H1 (cell line): ENCODE results near the gene ZBTB20. TPM values are rescaled to one million over a fixed set of nuclear protein-coding genes. Genes with fewer than 3 reads are reported as not detected.

Source experiments
- CTCF ChIA-PET: fragments of 300-600 bp; sonication (Branson Sonifier 250); formaldehyde crosslinking; loops from one replicate; lab custom pipeline; 2021; ENCODE audit not compliant: partially characterized antibody; lab: Charles Lee
- POLR2A ChIA-PET: fragments of 300-600 bp; sonication (Branson Sonifier 250); formaldehyde crosslinking; loops from one replicate; lab custom pipeline; 2021; ENCODE audit warnings: inconsistent platforms; ENCODE audit not compliant: partially characterized antibody; lab: Charles Lee
- DNase-seq, 2 experiments: peaks; one replicate each; pipeline versions ENCODE4 v3.0.0 to v3.0.0-alpha.2; 2010 to 2022; ENCODE audit warnings: low spot score in 2 of 2, low read depth in 1 of 2, mixed read lengths in 1 of 2
- FAIRE-seq: peaks from 2 replicates; lab custom pipeline; 2011; peaks lifted over from hg19 to GRCh38; lab: Jason Lieb, UNC
- H2AFZ ChIP-seq: 2 replicates; pipeline ENCODE4 v1.8.1; 2012; ENCODE audit warnings: low read length, inconsistent platforms
- H2AK5ac ChIP-seq: 2 replicates; pipeline ENCODE4 v1.6.1; 2013; ENCODE audit warnings: low read depth, low read length
- H2BK120ac ChIP-seq: replicated peaks from 2 replicates; pipeline ENCODE3; 2013; ENCODE audit warnings: low read depth, low read length, inconsistent platforms
- H2BK12ac ChIP-seq: 2 replicates; pipeline ENCODE4 v1.6.1; 2013; ENCODE audit warnings: low read depth, low read length
- H2BK15ac ChIP-seq: 2 replicates; pipeline ENCODE4 v1.6.1; 2013; ENCODE audit warnings: low read length
- H2BK20ac ChIP-seq: 2 replicates; pipeline ENCODE4 v1.6.1; 2013; ENCODE audit warnings: low read length
- H2BK5ac ChIP-seq: 2 replicates; pipeline ENCODE4 v1.6.1; 2013; ENCODE audit warnings: low read depth, low read length
- H3K14ac ChIP-seq: 2 replicates; pipeline ENCODE4 v1.6.1; 2013; ENCODE audit warnings: inconsistent platforms; ENCODE audit not compliant: insufficient read length
- H3K18ac ChIP-seq: 2 replicates; pipeline ENCODE4 v1.6.1; 2013; ENCODE audit warnings: low read length; ENCODE audit errors: extremely low read depth
- H3K23ac ChIP-seq: 2 replicates; pipeline ENCODE4 v1.6.1; 2013; ENCODE audit warnings: inconsistent platforms; ENCODE audit not compliant: insufficient read length
- H3K23me2 ChIP-seq: 2 replicates; pipeline ENCODE4 v1.6.1; 2013; ENCODE audit warnings: low read depth, low read length
- H3K27ac ChIP-seq: 2 replicates; pipeline ENCODE4 v1.6.1; 2011; ENCODE audit warnings: low read depth, low read length, inconsistent platforms
- H3K27me3 ChIP-seq, 4 experiments: replicated peaks in 1 of 4; 1 replicate in 1 of 4; 2 replicates in 3 of 4; pipeline versions ENCODE4 v1.6.1 to v1.8.1; 2011 to 2013; ENCODE audit warnings: low read length in 3 of 4, mild to moderate bottlenecking in 3 of 4, inconsistent platforms in 2 of 4, mixed read lengths in 2 of 4, moderate library complexity in 1 of 4; ENCODE audit not compliant: control insufficient read depth in 3 of 4, insufficient read depth in 3 of 4; ENCODE audit errors: extremely low read depth in 1 of 4
- H3K36me3 ChIP-seq, 4 experiments: 2 replicates each; pipeline versions ENCODE4 v1.6.1 to v1.8.1; 2011 to 2013; ENCODE audit warnings: mild to moderate bottlenecking in 4 of 4, low read length in 3 of 4, moderate library complexity in 2 of 4, control low read depth in 1 of 4, inconsistent platforms in 1 of 4; ENCODE audit not compliant: insufficient read depth in 4 of 4, control insufficient read depth in 2 of 4
- H3K4ac ChIP-seq: replicated peaks from 2 replicates; pipeline ENCODE3; 2013; ENCODE audit warnings: low read length, low read depth, mixed read lengths, inconsistent platforms; ENCODE audit not compliant: insufficient read length
- H3K4me1 ChIP-seq, 4 experiments: replicated peaks in 1 of 4; 1 replicate in 1 of 4; 2 replicates in 3 of 4; pipeline versions ENCODE4 v1.6.1 to v1.8.1; 2011 to 2013; ENCODE audit warnings: low read length in 3 of 4, inconsistent platforms in 2 of 4, mixed read lengths in 1 of 4; ENCODE audit not compliant: insufficient read depth in 4 of 4, control insufficient read depth in 3 of 4
- H3K4me2 ChIP-seq, 2 experiments: 2 replicates each; pipeline versions ENCODE4 v1.6.1 to v1.8.1; 2011 to 2013; ENCODE audit warnings: low read depth in 2 of 2, low read length in 2 of 2, control low read depth in 1 of 2, inconsistent platforms in 1 of 2, mild to moderate bottlenecking in 1 of 2; ENCODE audit not compliant: insufficient read depth in 1 of 2
- H3K4me3 ChIP-seq, 4 experiments: fragments of 200-600, 300-600 bp in 1 of 4; sonication (generic), shearing (Covaris generic), sonication (Bioruptor Twin) in 1 of 4; 2 replicates each; pipeline versions ENCODE4 v1.5.1 to v1.8.1; 2011 to 2016; ENCODE audit warnings: low read length in 4 of 4, low read depth in 3 of 4, control low read depth in 2 of 4, inconsistent platforms in 2 of 4, mild to moderate bottlenecking in 2 of 4, mixed read lengths in 1 of 4, moderate library complexity in 1 of 4; ENCODE audit not compliant: insufficient read depth in 2 of 4; ENCODE audit errors: extremely low read depth in 1 of 4
- H3K56ac ChIP-seq: replicated peaks from 2 replicates; pipeline ENCODE3; 2013; ENCODE audit warnings: low read depth, mild to moderate bottlenecking, mixed read lengths, low read length, inconsistent platforms; ENCODE audit not compliant: insufficient read length
- H3K79me1 ChIP-seq: 2 replicates; pipeline ENCODE4 v1.6.1; 2013; ENCODE audit warnings: low read depth, low read length, control low read depth
- H3K79me2 ChIP-seq, 2 experiments: 2 replicates each; pipeline versions ENCODE4 v1.6.1 to v1.8.1; 2012 to 2013; ENCODE audit warnings: low read length in 2 of 2, mild to moderate bottlenecking in 2 of 2, inconsistent platforms in 1 of 2; ENCODE audit not compliant: insufficient read depth in 2 of 2, control insufficient read depth in 1 of 2
- H3K9ac ChIP-seq, 4 experiments: replicated peaks in 1 of 4; 1 replicate in 1 of 4; 2 replicates in 3 of 4; pipeline versions ENCODE4 v1.6.1 to v1.8.1; 2011 to 2013; ENCODE audit warnings: low read depth in 3 of 4, low read length in 3 of 4, control low read depth in 2 of 4, mild to moderate bottlenecking in 2 of 4, moderate library complexity in 2 of 4, inconsistent platforms in 1 of 4; ENCODE audit errors: extremely low read depth in 1 of 4
- H3K9me3 ChIP-seq, 2 experiments: 2 replicates each; pipeline versions ENCODE4 v1.6.1 to v1.8.1; 2012 to 2013; ENCODE audit warnings: mild to moderate bottlenecking in 2 of 2, moderate library complexity in 2 of 2, control low read depth in 1 of 2, inconsistent platforms in 1 of 2, low read depth in 1 of 2, low read length in 1 of 2, mixed read lengths in 1 of 2; ENCODE audit not compliant: insufficient read depth in 2 of 2
- H4K20me1 ChIP-seq, 2 experiments: replicated peaks in 1 of 2; 2 replicates each; pipeline versions ENCODE3 to v1.8.1; 2011 to 2013; ENCODE audit warnings: inconsistent platforms in 2 of 2, low read length in 2 of 2, mild to moderate bottlenecking in 1 of 2; ENCODE audit not compliant: insufficient read depth in 2 of 2, control insufficient read depth in 1 of 2
- H4K5ac ChIP-seq: 2 replicates; pipeline ENCODE4 v1.6.1; 2013; ENCODE audit warnings: low read length, low read depth, mixed read lengths, inconsistent platforms; ENCODE audit not compliant: insufficient read length
- H4K8ac ChIP-seq: 2 replicates; pipeline ENCODE4 v1.8.0; 2013; ENCODE audit warnings: mild to moderate bottlenecking, moderate library complexity, low read length, inconsistent platforms; ENCODE audit not compliant: insufficient read depth; ENCODE audit errors: extremely low read depth
- H4K91ac ChIP-seq: replicated peaks from 2 replicates; pipeline ENCODE3; 2013; ENCODE audit warnings: low read length, mixed read lengths, inconsistent platforms; ENCODE audit not compliant: insufficient read length
- BRCA1 ChIP-seq: IDR thresholded peaks from 2 replicates; pipeline ENCODE4 v1.6.1; 2012; ENCODE audit warnings: low read depth, low read length, improper control_type of control experiment
- CBX8 ChIP-seq: fragments of 300-800, 300-1000 bp; sonication (generic); IDR thresholded peaks from 2 replicates; pipeline ENCODE4 v1.7.1; 2016; ENCODE audit warnings: low read depth, low read length, borderline replicate concordance
- CREB1 ChIP-seq: IDR thresholded peaks from 2 replicates; pipeline ENCODE4 v1.6.1; 2012; ENCODE audit warnings: inconsistent platforms
- POU5F1 ChIP-seq: IDR thresholded peaks from 2 replicates; pipeline ENCODE4 v1.6.1; 2011; ENCODE audit warnings: low read depth, mild to moderate bottlenecking, low read length, moderate library complexity
- RBBP5 ChIP-seq: IDR thresholded peaks from 2 replicates; pipeline ENCODE4 v1.7.1; 2012; ENCODE audit warnings: low read depth, mild to moderate bottlenecking, inconsistent platforms, low read length, moderate library complexity, borderline replicate concordance
- RFX5 ChIP-seq: IDR thresholded peaks from 2 replicates; pipeline ENCODE4 v1.6.1; 2011; ENCODE audit warnings: low read depth, low read length, improper control_type of control experiment, borderline replicate concordance
- RXRA ChIP-seq: IDR thresholded peaks from 2 replicates; pipeline ENCODE4 v1.6.1; 2011; ENCODE audit warnings: low read depth, mild to moderate bottlenecking, low read length, moderate library complexity; ENCODE audit not compliant: insufficient read depth
- SAP30 ChIP-seq: fragments of 300-600 bp; sonication (generic); IDR thresholded peaks from 2 replicates; pipeline ENCODE4 v1.7.1; 2012; ENCODE audit warnings: low read length, moderate library complexity, mild to moderate bottlenecking, inconsistent platforms; ENCODE audit not compliant: insufficient read depth, insufficient replicate concordance
- WGBS, 2 experiments: shearing (Covaris generic) in 1 of 2; methylation state at CpG; one replicate each; pipeline versions ENCODE4 v1.1.6 to v1.1.7; 2013 to 2015; ENCODE audit warnings: low lambda C conversion rate in 2 of 2, mixed read lengths in 2 of 2, inconsistent platforms in 1 of 2, low coverage in 1 of 2, missing lambda C conversion rate in 1 of 2; ENCODE audit not compliant: insufficient replicate concordance in 2 of 2, insufficient coverage in 1 of 2, insufficient read length in 1 of 2; ENCODE audit errors: extremely low coverage in 1 of 2, missing lambda C conversion rate in 1 of 2; 5-methylcytosine and 5-hydroxymethylcytosine counted together
- polyA plus RNA-seq, 7 experiments: library from polyadenylated mRNA; depleted of rRNA in 3 of 7; stranded (reverse) in 5 of 7; unstranded in 2 of 7; fragments of >200 nt in 5 of 7; fragments of 200-250 nt in 2 of 7; gene quantifications; 1 replicate in 5 of 7; 2 replicates in 1 of 7; 4 replicates in 1 of 7; pipeline versions ENCODE4 v1.2.1 to v1.2.3, GENCODE V29; 2011 to 2013; ENCODE audit warnings: missing spikeins in 2 of 7, mixed read lengths in 2 of 7
- total RNA-seq: library from RNA; stranded (reverse); fragmentation: NEBNext Ultra II Directional; extraction: Animal tissue kit (Norgen Biotek cat#: 25700); gene quantifications from 2 replicates; pipeline ENCODE4 v1.2.1, GENCODE V29; 2021
- TF ChIP-seq, protein P1 (sequence below): IDR thresholded peaks from 2 replicates; pipeline ENCODE4 v1.6.1; 2011; ENCODE audit warnings: low read depth, mild to moderate bottlenecking, low read length; ENCODE audit not compliant: insufficient read depth
- TF ChIP-seq, protein P2 (sequence below): IDR thresholded peaks from 2 replicates; pipeline ENCODE4 v1.6.1; 2012; ENCODE audit warnings: low read length, inconsistent platforms

ZBTB20 gene
- total and polyA plus RNA-seq, 2 of the 8 experiments (the other 6 are each of a cell fraction or from before 2014, with no cell fraction given) = 0.35 to 1.3 TPM

GRCh38 chr3:114427285-114428043 lies 719.6 kb downstream of the ZBTB20 start:
- Histone ChIP-seq H2AFZ (no peak overlapping the region), H2BK12ac (no peak overlapping the region), H3K4me1 (peaks cover 0 to 5% (median 0%) of the 10 kb centered on the region in 4 experiments; a peak in 1 of 7 replicates), H4K20me1 (no peaks in the 10 kb centered on the region), H3K9ac (no peak overlapping the region), H3K18ac (no peak overlapping the region), H3K79me2 (no peaks in the 10 kb centered on the region), H3K4me3 (no peak overlapping the region), H4K5ac (no peak overlapping the region), H3K14ac (no peak overlapping the region), H2BK15ac (no peak overlapping the region), H2BK5ac (no peak overlapping the region), H3K23ac (no peak overlapping the region), H3K23me2 (no peaks in the 10 kb centered on the region), H2AK5ac (no peak overlapping the region), H3K27ac (no peak overlapping the region), H3K4me2 (no peak overlapping the region), H2BK120ac (no peak overlapping the region), H4K8ac (no peak overlapping the region), H3K27me3 (no peaks in the 10 kb centered on the region), H3K79me1 (no peaks in the 10 kb centered on the region), H2BK20ac (no peak overlapping the region), H3K36me3 (no peaks in the 10 kb centered on the region), H3K9me3 (no peaks in the 10 kb centered on the region), H3K56ac (no peak overlapping the region), H3K4ac (no peak overlapping the region), H4K91ac (no peak overlapping the region)
- ChIA-PET POLR2A (no interaction called here), CTCF (interaction anchor here (0.6 to 1.4 kb wide), 4 partner anchors 9 to 27 kb away, joined by 3 to 4 read pairs (median 3); no protein-coding TSS in a partner anchor)
- DNase-seq = no peak
- WGBS, 2 experiments = 83% methylated on average over 8 of the region's 8 CpGs; no CpG with 5 or more reads in 1 of the 2 experiments
- no peak for FAIRE-seq
- TF ChIP-seq, protein P1, sequence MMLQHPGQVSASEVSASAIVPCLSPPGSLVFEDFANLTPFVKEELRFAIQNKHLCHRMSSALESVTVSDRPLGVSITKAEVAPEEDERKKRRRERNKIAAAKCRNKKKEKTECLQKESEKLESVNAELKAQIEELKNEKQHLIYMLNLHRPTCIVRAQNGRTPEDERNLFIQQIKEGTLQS = no peak
- TF ChIP-seq CBX8 = no peak
- TF ChIP-seq BRCA1 = no peak
- no peak for TF ChIP-seq CREB1
- no peak for TF ChIP-seq RFX5
- no peak for TF ChIP-seq RXRA
- TF ChIP-seq SAP30 = no peak
- no peak for TF ChIP-seq POU5F1
- TF ChIP-seq RBBP5 = no peak
- TF ChIP-seq, protein P2, sequence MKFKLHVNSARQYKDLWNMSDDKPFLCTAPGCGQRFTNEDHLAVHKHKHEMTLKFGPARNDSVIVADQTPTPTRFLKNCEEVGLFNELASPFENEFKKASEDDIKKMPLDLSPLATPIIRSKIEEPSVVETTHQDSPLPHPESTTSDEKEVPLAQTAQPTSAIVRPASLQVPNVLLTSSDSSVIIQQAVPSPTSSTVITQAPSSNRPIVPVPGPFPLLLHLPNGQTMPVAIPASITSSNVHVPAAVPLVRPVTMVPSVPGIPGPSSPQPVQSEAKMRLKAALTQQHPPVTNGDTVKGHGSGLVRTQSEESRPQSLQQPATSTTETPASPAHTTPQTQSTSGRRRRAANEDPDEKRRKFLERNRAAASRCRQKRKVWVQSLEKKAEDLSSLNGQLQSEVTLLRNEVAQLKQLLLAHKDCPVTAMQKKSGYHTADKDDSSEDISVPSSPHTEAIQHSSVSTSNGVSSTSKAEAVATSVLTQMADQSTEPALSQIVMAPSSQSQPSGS = no peak
